IMR-90 (cell line): ENCODE data around the gene SFSWAP. TPM values are rescaled to one million over a fixed set of nuclear protein-coding genes. Genes with fewer than 3 reads are reported as not detected.

Experiments
- ATAC-seq: fragments of 200-7000 bp; cut with Tn5 transposase; 2 replicates; pipeline ENCODE4 v1.9.1; 2020; ENCODE audit warnings: low read depth, mild to moderate bottlenecking, moderate library complexity
- BruUV-seq: library from RNA; stranded (reverse); fragments of 400-500 nt; replicated peaks from 2 replicates; lab custom pipeline; 2021; lab: Mats Ljungman, UMichigan
- CTCF ChIA-PET: fragments of 300-600 bp; formaldehyde crosslinking; extraction: SDS; loops from one replicate; lab custom pipeline; 2021; ENCODE audit warnings: antibody characterized with exemption; lab: Yijun Ruan, JAX
- POLR2A ChIA-PET: fragments of 300-600 bp; sonication (Branson Sonifier 250); formaldehyde crosslinking; loops from one replicate; lab custom pipeline; 2022; ENCODE audit warnings: antibody characterized with exemption; ENCODE audit not compliant: unreplicated experiment; lab: Charles Lee
- DNase-seq: peaks from one replicate; pipeline ENCODE4 v3.0.0; 2013
- H2AFZ ChIP-seq: replicated peaks from 2 replicates; pipeline ENCODE3; 2013; ENCODE audit warnings: low read length, mild to moderate bottlenecking; ENCODE audit not compliant: poor library complexity
- H2AK5ac ChIP-seq: 2 replicates; pipeline ENCODE4 v1.6.1; 2013; ENCODE audit warnings: low read depth, low read length, inconsistent platforms
- H2AK9ac ChIP-seq: replicated peaks from 2 replicates; pipeline ENCODE3; 2013; ENCODE audit warnings: mild to moderate bottlenecking, low read depth, low read length, moderate library complexity; ENCODE audit not compliant: poor library complexity
- H2BK120ac ChIP-seq: 2 replicates; pipeline ENCODE4 v1.6.1; 2013; ENCODE audit warnings: low read depth, low read length, inconsistent platforms
- H2BK15ac ChIP-seq: 3 replicates; pipeline ENCODE4 v1.6.1; 2013; ENCODE audit warnings: low read depth, low read length, inconsistent platforms
- H2BK20ac ChIP-seq: 2 replicates; pipeline ENCODE4 v1.6.1; 2013; ENCODE audit warnings: low read depth, mild to moderate bottlenecking, inconsistent platforms, low read length, moderate library complexity
- H2BK5ac ChIP-seq: 2 replicates; pipeline ENCODE4 v1.6.1; 2013; ENCODE audit warnings: mild to moderate bottlenecking, low read depth, low read length, inconsistent platforms; ENCODE audit not compliant: poor library complexity, severe bottlenecking
- H3K14ac ChIP-seq: replicated peaks from 2 replicates; pipeline ENCODE4 v1.6.1; 2013; ENCODE audit warnings: low read depth, low read length, inconsistent platforms
- H3K18ac ChIP-seq: 2 replicates; pipeline ENCODE4 v1.6.1; 2013; ENCODE audit warnings: low read depth, low read length, control low read depth
- H3K23ac ChIP-seq: 2 replicates; pipeline ENCODE4 v1.6.1; 2013; ENCODE audit warnings: low read depth, low read length, inconsistent platforms
- H3K27ac ChIP-seq: 2 replicates; pipeline ENCODE4 v1.5.1; 2013; ENCODE audit warnings: mild to moderate bottlenecking, control low read depth, low read length; ENCODE audit not compliant: insufficient read depth
- H3K27me3 ChIP-seq: 2 replicates; pipeline ENCODE4 v1.6.1; 2013; ENCODE audit warnings: low read length; ENCODE audit not compliant: control insufficient read depth, insufficient read depth
- H3K36me3 ChIP-seq: 2 replicates; pipeline ENCODE4 v1.6.1; 2013; ENCODE audit warnings: low read length, mixed read lengths; ENCODE audit not compliant: control insufficient read depth, insufficient read depth
- H3K4ac ChIP-seq: 2 replicates; pipeline ENCODE4 v1.6.1; 2013; ENCODE audit warnings: low read depth, low read length, inconsistent platforms
- H3K4me1 ChIP-seq: 2 replicates; pipeline ENCODE4 v1.6.1; 2013; ENCODE audit warnings: low read length, mixed read lengths; ENCODE audit not compliant: control insufficient read depth, insufficient read depth
- H3K4me2 ChIP-seq: 2 replicates; pipeline ENCODE4 v1.6.1; 2013; ENCODE audit warnings: low read depth, mild to moderate bottlenecking, control low read depth, low read length, moderate library complexity
- H3K4me3 ChIP-seq: 2 replicates; pipeline ENCODE4 v1.5.1; 2013; ENCODE audit warnings: low read depth, mild to moderate bottlenecking, control low read depth, low read length, moderate library complexity; ENCODE audit not compliant: insufficient read depth
- H3K56ac ChIP-seq: 2 replicates; pipeline ENCODE4 v1.6.1; 2013; ENCODE audit warnings: low read length, inconsistent platforms; ENCODE audit not compliant: insufficient read depth; ENCODE audit errors: extremely low read depth
- H3K79me1 ChIP-seq, 2 experiments: 2 replicates each; pipeline ENCODE4 v1.6.1; 2013; ENCODE audit warnings: low read length in 2 of 2, inconsistent platforms in 1 of 2, low read depth in 1 of 2
- H3K9ac ChIP-seq: 2 replicates; pipeline ENCODE4 v1.6.1; 2013; ENCODE audit warnings: low read depth, low read length, control low read depth
- H3K9me1 ChIP-seq: 2 replicates; pipeline ENCODE4 v1.6.1; 2013; ENCODE audit warnings: low read length, inconsistent platforms; ENCODE audit not compliant: insufficient read depth
- H3K9me3 ChIP-seq: 2 replicates; pipeline ENCODE4 v1.6.1; 2013; ENCODE audit warnings: low read length; ENCODE audit not compliant: control insufficient read depth, insufficient read depth
- H4K20me1 ChIP-seq: 2 replicates; pipeline ENCODE4 v1.6.1; 2013; ENCODE audit warnings: low read length, inconsistent platforms; ENCODE audit not compliant: insufficient read depth
- H4K5ac ChIP-seq: 2 replicates; pipeline ENCODE4 v1.6.1; 2013; ENCODE audit warnings: mild to moderate bottlenecking, low read depth, low read length, control low read depth
- H4K8ac ChIP-seq, 2 experiments: 2 replicates each; pipeline ENCODE4 v1.6.1; 2013; ENCODE audit warnings: low read depth in 2 of 2, low read length in 2 of 2, control low read depth in 1 of 2, inconsistent platforms in 1 of 2
- H4K91ac ChIP-seq: 2 replicates; pipeline ENCODE4 v1.6.1; 2013; ENCODE audit warnings: low read depth, low read length, inconsistent platforms; ENCODE audit not compliant: insufficient read depth
- BHLHE40 ChIP-seq: fragments of 150-350 bp; IDR thresholded peaks from 2 replicates; pipeline ENCODE4 v1.6.1; 2016; ENCODE audit warnings: mild to moderate bottlenecking, low read depth, low read length
- CEBPB ChIP-seq: IDR thresholded peaks from 2 replicates; pipeline ENCODE4 v1.6.1; 2012; ENCODE audit warnings: low read depth, low read length, improper control_type of control experiment
- CHD1 ChIP-seq: IDR thresholded peaks from 2 replicates; pipeline ENCODE4 v1.6.1; 2012; ENCODE audit warnings: low read depth, low read length, improper control_type of control experiment
- CTCF ChIP-seq: conservative IDR thresholded peaks from 2 replicates; pipeline ENCODE4 v1.5.1; 2012; ENCODE audit warnings: mild to moderate bottlenecking, low read depth, low read length, improper control_type of control experiment
- ELK1 ChIP-seq: fragments of 150-350 bp; IDR thresholded peaks from 2 replicates; pipeline ENCODE4 v1.6.1; 2016; ENCODE audit warnings: low read depth, mild to moderate bottlenecking, low read length, moderate library complexity, borderline replicate concordance
- FOS ChIP-seq: fragments of 150-350 bp; IDR thresholded peaks from 2 replicates; pipeline ENCODE4 v1.6.1; 2016; ENCODE audit warnings: low read depth, low read length
- MAFK ChIP-seq: IDR thresholded peaks from 2 replicates; pipeline ENCODE4 v1.6.1; 2012; ENCODE audit warnings: low read depth, low read length, improper control_type of control experiment
- MAZ ChIP-seq: IDR thresholded peaks from 2 replicates; pipeline ENCODE4 v1.6.1; 2012; ENCODE audit warnings: low read depth, mild to moderate bottlenecking, low read length, improper control_type of control experiment, moderate library complexity, borderline replicate concordance
- MXI1 ChIP-seq: IDR thresholded peaks from 2 replicates; pipeline ENCODE4 v1.6.1; 2012; ENCODE audit warnings: low read depth, mild to moderate bottlenecking, low read length, moderate library complexity, borderline replicate concordance
- NFE2L2 ChIP-seq: fragments of 150-350 bp; IDR thresholded peaks from 2 replicates; pipeline ENCODE4 v1.6.1; 2016; ENCODE audit warnings: low read depth, mild to moderate bottlenecking, low read length
- POLR2A ChIP-seq: IDR thresholded peaks from 2 replicates; pipeline ENCODE4 v1.6.1; 2012; ENCODE audit warnings: mild to moderate bottlenecking, low read depth, low read length
- RAD21 ChIP-seq: IDR thresholded peaks from 2 replicates; pipeline ENCODE4 v1.6.1; 2012; ENCODE audit warnings: low read length, improper control_type of control experiment
- RCOR1 ChIP-seq: IDR thresholded peaks from 2 replicates; pipeline ENCODE4 v1.6.1; 2012; ENCODE audit warnings: mild to moderate bottlenecking, low read length, improper control_type of control experiment; ENCODE audit not compliant: insufficient replicate concordance
- RFX5 ChIP-seq: IDR thresholded peaks from 2 replicates; pipeline ENCODE4 v1.8.0; 2012; ENCODE audit warnings: low read depth, mild to moderate bottlenecking, low read length, moderate library complexity
- SMC3 ChIP-seq: fragments of 150-350 bp; IDR thresholded peaks from 2 replicates; pipeline ENCODE4 v1.6.1; 2016; ENCODE audit warnings: low read depth, mild to moderate bottlenecking, antibody characterized with exemption, low read length, moderate library complexity
- USF2 ChIP-seq: fragments of 150-350 bp; IDR thresholded peaks from 2 replicates; pipeline ENCODE4 v1.6.1; 2017; ENCODE audit warnings: mild to moderate bottlenecking, antibody characterized with exemption, low read length, low read depth
- WGBS, 2 experiments: methylation state at CpG; one replicate each; pipeline versions ENCODE4 v1.1.5 to v1.1.7; 2013; ENCODE audit warnings: missing lambda C conversion rate in 2 of 2; ENCODE audit not compliant: insufficient read length in 1 of 2; ENCODE audit errors: extremely low coverage in 2 of 2; 5-methylcytosine and 5-hydroxymethylcytosine counted together
- dilution Hi-C: fragments of 300-500 bp; cut with HindIII; formaldehyde crosslinking; loops from one replicate; pipeline ENCODE4 v1.14.3; 2018; ENCODE audit warnings: low sequenced_read_pairs; ENCODE audit not compliant: unreplicated experiment
- in situ Hi-C: fragments of 300-500 bp; cut with MboI; formaldehyde crosslinking; loops from 3 replicates; pipeline ENCODE4 v1.14.3; 2019; ENCODE audit warnings: low sequenced_read_pairs, inconsistent platforms, mixed read lengths
- intact Hi-C: fragments of 100-400 bp; cut with micrococcal nuclease; formaldehyde crosslinking; loops from 2 replicates; pipeline ENCODE4 v1.10.0; 2022
- polyA plus RNA-seq, 3 experiments: library from polyadenylated mRNA; depleted of rRNA; stranded (reverse); fragments of >200 nt; gene quantifications; 2 replicates each; pipeline ENCODE4 v1.2.3, GENCODE V29; 2012; ENCODE audit warnings: low replicate concordance in 1 of 3
- total RNA-seq: library from RNA; depleted of rRNA; stranded (reverse); fragments of >200 nt; gene quantifications from 2 replicates; pipeline ENCODE4 v1.2.3, GENCODE V29; 2012

Gene SFSWAP
- total and polyA plus RNA-seq, 2 of the 4 experiments (the other 2 are of a cell fraction): 19.7 to 22.4 TPM

GRCh38 chr12:131688131-131688844 is 22.6 kb upstream of the SFSWAP start:
- POLR2A ChIA-PET: no interaction called here
- Histone ChIP-seq H3K27me3 (no peaks in the 10 kb centered on the region), H3K4me3 (no peak overlapping the region), H3K23ac (no peak overlapping the region), H3K4me1 (no peaks in the 10 kb centered on the region), H3K18ac (no peak overlapping the region), H3K9ac (no peak overlapping the region), H2BK20ac (no peak overlapping the region), H3K9me3 (peaks cover 9% of the 10 kb centered on the region; the same call in 1 of the 2 replicates), H2AK9ac (no peak overlapping the region), H3K27ac (no peak overlapping the region), H3K9me1 (no peaks in the 10 kb centered on the region), H2AK5ac (no peak overlapping the region), H3K36me3 (no peaks in the 10 kb centered on the region), H2AFZ (no peak overlapping the region), H3K79me1 (no peaks in the 10 kb centered on the region), H4K91ac (no peak overlapping the region), H3K4ac (no peak overlapping the region), H3K14ac (no peak overlapping the region), H3K4me2 (no peak overlapping the region), H3K56ac (no peak overlapping the region), H2BK120ac (no peak overlapping the region), H4K8ac (no peak overlapping the region), H4K20me1 (no peaks in the 10 kb centered on the region), H4K5ac (no peak overlapping the region), H2BK15ac (no peak overlapping the region), H2BK5ac (peak overlapping the region; percentile 54)
- TF ChIP-seq ELK1: no peak
- TF ChIP-seq BHLHE40: no peak
- TF ChIP-seq USF2: no peak
- TF ChIP-seq MAFK: no peak
- TF ChIP-seq SMC3: no peak
- TF ChIP-seq RCOR1: no peak
- TF ChIP-seq MAZ: no peak
- TF ChIP-seq FOS: no peak
- no peak for TF ChIP-seq POLR2A
- TF ChIP-seq RFX5: no peak
- no peak for TF ChIP-seq NFE2L2
- no peak for TF ChIP-seq MXI1
- TF ChIP-seq CTCF: no peak
- TF ChIP-seq RAD21: no peak
- TF ChIP-seq CHD1: no peak
- TF ChIP-seq CEBPB: no peak
- no peak for ATAC-seq
- intact Hi-C loops (no loop called here), in situ Hi-C loops (no loop called here), dilution Hi-C loops (no loop called here)
- DNase-seq: no peak
- WGBS, 2 experiments: 57% methylated on average over 3 of the region's 3 CpGs; no CpG with 5 or more reads in 1 of the 2 experiments
- CTCF ChIA-PET: no interaction called here
- no TSS peak for BruUV-seq
